ENCODE results near the gene FAM181A. TPM values are rescaled to one million over a fixed set of nuclear protein-coding genes. Genes with fewer than 3 reads are reported as not detected.

FAM181A gene
- total RNA-seq, 1 experiment from 2014 or later = not detected

GRCh38 chr14:93915800-93916199 is 11.3 kb upstream of the FAM181A start:
- ATAC-seq (no peak), DNase-seq (ENCODE audit: low read depth, low spot score) (no peak)
- H3K36me3 ChIP-seq (ENCODE audit: control insufficient read depth, insufficient read depth, low read length) = no peaks in the 10 kb centered on the region
- ChIA-PET CTCF (no interaction called here), POLR2A (no interaction called here)
- no TSS peak for BruUV-seq (replicated peaks)
- H3K27ac ChIP-seq (ENCODE audit: low read length) = no peak overlapping the region
- in situ Hi-C loops (cut with HindIII; ENCODE audit: low pct_unique_long_range_greater_than_20kb, low sequenced_read_pairs) = no loop called here
- intact Hi-C loops (cut with micrococcal nuclease; ENCODE audit: unreplicated experiment) = no loop called here
- no peaks in the 10 kb centered on the region for H3K27me3 ChIP-seq (ENCODE audit: control insufficient read depth, insufficient read depth, low read length)
- no peaks in the 10 kb centered on the region for H3K4me1 ChIP-seq (ENCODE audit: control insufficient read depth, insufficient read depth, low read length)
- TF ChIP-seq POLR2AphosphoS5 (IDR thresholded peaks at IDR 0.05; ENCODE audit: low read depth, low read length) = no peak
- TF ChIP-seq CTCF (IDR thresholded peaks at IDR 0.05) = no peak
- TF ChIP-seq SIN3A (IDR thresholded peaks at IDR 0.05; ENCODE audit: borderline replicate concordance, insufficient read depth, low read depth, low read length) = no peak
- no peak for TF ChIP-seq REST (IDR thresholded peaks at IDR 0.05; ENCODE audit: insufficient read depth in 1 of 2, low read depth in 2 of 2, low read length in 1 of 2)
- TF ChIP-seq TCF7L2 (IDR thresholded peaks at IDR 0.05; ENCODE audit: low read depth, low read length) = no peak
- H3K9me3 ChIP-seq (ENCODE audit: control insufficient read depth, insufficient read depth, low read depth, low read length) = no peaks in the 10 kb centered on the region
- no peak overlapping the region for H3K4me3 ChIP-seq (ENCODE audit: low read depth in 2 of 2, low read length in 2 of 2)

- Histone ChIP-seq H3K36me3 (ENCODE audit: control insufficient read depth, insufficient read depth, low read length) (no peaks in the 10 kb centered on the region), H3K4me1 (ENCODE audit: control insufficient read depth, insufficient read depth, low read length) (no peaks in the 10 kb centered on the region), H3K27ac (ENCODE audit: low read length) (no peak overlapping the region), H3K4me3 (ENCODE audit: low read depth in 2 of 2, low read length in 2 of 2) (no peak overlapping the region), H3K9me3 (ENCODE audit: control insufficient read depth, insufficient read depth, low read depth, low read length) (no peaks in the 10 kb centered on the region), H3K27me3 (ENCODE audit: control insufficient read depth, insufficient read depth, low read length) (no peaks in the 10 kb centered on the region)
- TF ChIP-seq CTCF (IDR thresholded peaks at IDR 0.05) (no peak), SIN3A (IDR thresholded peaks at IDR 0.05; ENCODE audit: borderline replicate concordance, insufficient read depth, low read depth, low read length) (no peak), REST (IDR thresholded peaks at IDR 0.05; ENCODE audit: insufficient read depth in 1 of 2, low read depth in 2 of 2, low read length in 1 of 2) (no peak), TCF7L2 (IDR thresholded peaks at IDR 0.05; ENCODE audit: low read depth, low read length) (no peak), POLR2AphosphoS5 (IDR thresholded peaks at IDR 0.05; ENCODE audit: low read depth, low read length) (no peak)
- in situ Hi-C loops (cut with HindIII; ENCODE audit: low pct_unique_long_range_greater_than_20kb, low sequenced_read_pairs) (no loop called here), intact Hi-C loops (cut with micrococcal nuclease; ENCODE audit: unreplicated experiment) (no loop called here)
- no TSS peak for BruUV-seq (replicated peaks)
- ATAC-seq (no peak), DNase-seq (ENCODE audit: low read depth, low spot score) (no peak)
- POLR2A ChIA-PET = no interaction called here
- CTCF ChIA-PET = no interaction called here
Measured at GRCh38 chr14:93916498-93916897, 10.6 kb upstream of the FAM181A start.

All from Panc1 (cell line).